ENCODE measurements around the gene FOXP4.

Gene FOXP4

DNA sequence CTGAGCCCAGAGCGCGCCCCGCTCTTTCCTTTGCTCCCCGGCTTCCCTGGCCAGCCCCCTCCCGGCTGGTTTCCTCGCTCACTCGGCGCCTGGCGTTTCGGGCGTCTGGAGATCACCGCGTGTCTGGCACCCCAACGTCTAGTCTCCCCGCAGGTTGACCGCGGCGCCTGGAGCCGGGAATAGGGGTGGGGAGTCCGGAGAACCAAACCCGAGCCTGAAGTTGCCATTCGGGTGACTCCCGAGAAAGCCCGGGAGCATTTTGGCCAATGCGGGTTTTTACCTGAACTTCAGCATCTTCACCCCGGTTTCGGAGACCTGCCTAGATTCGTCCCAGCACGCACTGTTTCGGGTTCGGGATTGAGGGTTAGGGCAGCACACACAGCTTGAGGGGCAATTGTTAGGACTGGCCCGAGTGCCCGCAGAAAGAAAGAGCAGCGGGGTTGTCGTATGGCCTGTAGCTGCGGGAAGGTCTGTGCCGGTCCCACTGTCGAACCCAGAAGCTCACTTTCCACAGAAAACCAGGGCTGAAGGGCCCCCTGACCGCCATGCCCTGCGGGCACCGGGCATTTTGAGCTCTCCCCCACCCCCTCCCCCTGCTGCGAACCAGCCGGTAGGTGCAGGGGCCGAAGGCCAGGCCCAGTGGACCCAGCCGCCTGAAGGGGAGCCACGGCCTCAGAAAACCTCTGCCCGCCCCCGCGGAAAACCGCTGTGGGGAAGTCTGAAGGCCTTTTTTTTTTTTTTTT, 2.1 kb downstream of the FOXP4 start:
- no peak for DNase-seq

DNA sequence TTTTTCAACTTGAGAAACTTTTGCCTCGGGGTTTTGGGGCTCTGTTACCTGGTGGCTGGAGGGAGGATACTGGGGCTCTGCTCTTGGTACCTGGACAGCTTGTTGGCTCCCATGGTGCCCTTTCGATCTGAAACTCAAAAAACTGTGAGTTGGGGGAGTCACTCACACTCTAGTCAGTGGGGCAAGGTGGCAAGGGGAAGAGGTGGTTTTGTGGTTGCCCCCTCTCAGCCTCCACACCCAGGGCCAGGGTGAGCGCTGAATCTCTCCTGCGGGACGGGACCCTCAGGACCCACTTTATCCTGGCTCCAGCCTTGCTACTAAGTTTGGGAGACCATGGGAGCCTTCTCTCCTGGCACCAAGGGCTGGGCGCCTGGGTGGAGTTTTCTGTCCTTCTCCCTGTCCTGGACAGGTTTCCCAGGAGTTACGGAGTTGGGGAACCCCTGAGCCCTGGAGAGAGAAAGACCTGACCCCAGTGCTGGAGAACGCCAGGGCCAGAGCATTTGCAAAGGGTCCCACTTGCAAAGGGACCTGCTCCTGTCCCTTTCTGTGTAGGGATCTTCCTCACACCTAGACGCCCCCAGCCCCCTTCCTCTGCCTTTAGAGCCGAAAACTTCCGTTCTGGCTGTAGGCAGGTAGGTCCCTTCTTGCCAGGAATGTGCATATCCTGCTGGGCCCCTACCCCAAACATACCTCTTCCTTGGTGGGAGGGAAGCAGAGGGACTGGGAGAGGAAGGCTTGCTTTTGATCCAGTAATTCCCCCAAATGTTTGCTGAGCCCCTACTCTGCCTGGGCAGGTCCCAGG, 2.9 kb downstream of the FOXP4 start:
- no peak for DNase-seq

- no peak for DNase-seq
Measured at GRCh38 chr6:41549673-41550072, 3.5 kb downstream of the FOXP4 start.

DNA sequence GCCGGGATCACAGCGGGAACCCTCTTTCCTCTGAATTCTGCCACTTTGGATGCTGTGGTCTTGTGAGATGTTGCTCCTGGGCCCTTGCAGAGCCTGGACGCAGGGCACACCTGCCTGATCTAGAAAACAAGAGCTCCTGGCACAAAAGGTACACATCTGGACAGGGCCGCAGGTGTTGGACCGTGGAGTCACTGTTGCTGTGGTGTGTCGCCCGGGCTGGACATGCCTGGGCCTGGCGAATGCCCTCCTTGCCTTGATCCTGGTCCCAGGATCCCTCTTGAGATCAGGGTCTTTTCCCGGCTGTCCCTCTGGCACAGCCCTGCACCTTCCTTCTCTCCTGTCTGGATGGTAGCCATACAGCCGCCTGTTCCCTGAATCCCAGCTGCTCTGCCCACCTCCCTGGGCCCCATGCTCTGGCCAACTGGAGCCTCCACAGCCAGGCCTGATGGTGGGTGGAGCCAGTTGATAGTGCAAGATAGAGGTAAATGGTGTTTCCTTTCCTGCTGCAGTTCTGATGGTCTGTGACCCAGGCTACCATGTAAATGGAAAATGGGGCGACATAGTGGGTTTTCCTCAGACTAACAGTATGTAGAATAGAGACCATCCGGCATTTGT, 5.0 kb downstream of the FOXP4 start:
- DNase-seq, result no peak

DNA sequence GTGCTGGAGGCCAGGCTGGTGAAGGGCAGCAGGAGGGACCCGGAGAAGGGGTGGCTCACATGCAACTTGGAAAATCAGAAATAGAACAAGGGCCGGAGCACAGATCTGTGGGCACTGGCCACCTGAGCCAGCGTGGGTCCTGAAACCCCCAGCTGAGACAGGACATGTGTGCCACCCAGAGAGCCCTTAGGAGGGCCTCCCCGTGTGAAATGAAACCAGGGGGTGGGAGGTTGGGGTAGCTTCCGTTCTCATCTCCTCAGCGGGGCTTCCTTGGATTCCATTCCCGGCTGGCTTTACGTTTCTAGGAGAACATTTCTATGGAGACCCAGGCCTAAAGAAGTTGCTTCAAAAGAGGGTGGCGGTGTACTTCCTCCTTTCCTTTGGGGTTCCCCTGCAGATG, 5.7 kb downstream of the FOXP4 start:
- DNase-seq, result no peak

- DNase-seq, result no peak
Measured at GRCh38 chr6:41552723-41553122, 6.5 kb downstream of the FOXP4 start.

GRCh38 chr6:41553405-41553999, 7.3 kb downstream of the FOXP4 start:
- DNase-seq, result no peak

GRCh38 chr6:41555326-41556300, 9.4 kb downstream of the FOXP4 start:
- no peak for DNase-seq

GRCh38 chr6:41557335-41557734, 11.2 kb downstream of the FOXP4 start:
- DNase-seq, result no peak

DNA sequence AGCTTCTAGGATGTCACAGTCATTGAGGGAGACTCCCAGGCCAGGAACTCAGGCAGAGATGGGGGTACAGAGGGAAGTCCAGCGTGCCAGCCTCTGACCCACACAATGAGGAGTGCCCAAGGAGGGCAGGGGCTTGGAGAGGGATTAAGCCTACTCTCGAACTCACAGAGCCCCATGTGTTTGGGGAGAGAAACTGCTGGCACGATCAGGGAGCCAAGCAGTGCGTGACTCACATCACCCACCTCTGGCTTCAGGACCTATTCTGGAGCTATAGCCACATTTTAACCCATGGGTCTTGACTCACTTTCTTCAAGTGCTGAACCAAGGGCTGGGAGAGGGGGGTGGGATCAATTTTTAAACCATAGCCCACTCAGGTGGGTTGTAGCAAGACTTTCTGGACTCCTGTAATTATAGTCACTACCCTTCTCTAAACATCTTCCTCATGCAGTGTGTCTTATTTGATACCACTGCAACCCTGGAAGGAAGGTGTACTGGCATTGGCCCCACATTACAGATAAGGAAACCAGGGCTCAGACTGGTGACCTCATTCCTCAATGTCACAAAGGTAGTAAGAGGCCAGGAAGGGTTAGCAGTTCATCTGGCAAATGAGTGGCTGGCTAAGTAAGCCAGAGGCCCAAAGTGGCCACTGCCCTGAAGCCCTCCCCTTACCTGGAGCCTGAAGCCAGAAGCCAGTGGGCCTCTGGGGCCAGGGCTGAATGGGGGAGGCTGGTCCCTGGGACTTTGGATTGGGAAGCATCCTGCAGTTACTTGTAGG, 12.0 kb downstream of the FOXP4 start:
- no peak for DNase-seq

DNA sequence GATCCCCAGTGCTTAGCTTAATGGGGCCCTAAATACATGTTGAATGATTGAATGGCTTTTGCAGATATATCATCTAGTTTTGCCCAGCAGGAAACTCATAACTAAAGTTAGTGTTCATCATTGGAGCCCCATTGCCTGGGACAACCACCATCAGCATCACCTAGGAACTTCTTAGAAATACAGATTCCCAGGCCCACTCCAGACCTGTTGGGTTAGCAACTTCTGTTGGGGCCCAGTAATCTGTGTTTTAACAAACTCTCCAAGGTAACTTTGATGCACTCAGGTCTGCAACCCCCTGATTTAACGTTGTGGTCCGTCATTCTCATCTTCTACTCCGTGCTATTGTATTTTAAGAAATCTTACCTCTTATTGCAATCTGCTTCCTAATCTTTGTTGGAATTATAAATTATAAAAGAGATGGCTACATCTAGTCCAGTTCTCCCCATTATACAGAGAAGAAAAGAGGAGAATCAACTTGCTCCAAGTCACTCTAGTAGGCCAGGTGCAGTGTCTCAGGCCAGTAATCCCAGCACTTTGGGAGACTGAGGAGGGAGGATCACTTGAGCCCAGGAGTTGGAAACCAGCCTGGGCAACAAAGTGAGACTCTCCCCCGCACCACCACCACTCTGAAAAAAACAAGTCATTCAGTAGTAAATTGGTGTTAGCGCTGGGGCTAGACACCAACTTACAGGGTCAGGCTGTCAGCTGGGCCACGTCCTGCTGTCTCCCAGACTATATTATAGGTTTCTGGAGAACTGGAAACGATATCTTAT, 13.7 kb downstream of the FOXP4 start:
- no peak for DNase-seq

DNA sequence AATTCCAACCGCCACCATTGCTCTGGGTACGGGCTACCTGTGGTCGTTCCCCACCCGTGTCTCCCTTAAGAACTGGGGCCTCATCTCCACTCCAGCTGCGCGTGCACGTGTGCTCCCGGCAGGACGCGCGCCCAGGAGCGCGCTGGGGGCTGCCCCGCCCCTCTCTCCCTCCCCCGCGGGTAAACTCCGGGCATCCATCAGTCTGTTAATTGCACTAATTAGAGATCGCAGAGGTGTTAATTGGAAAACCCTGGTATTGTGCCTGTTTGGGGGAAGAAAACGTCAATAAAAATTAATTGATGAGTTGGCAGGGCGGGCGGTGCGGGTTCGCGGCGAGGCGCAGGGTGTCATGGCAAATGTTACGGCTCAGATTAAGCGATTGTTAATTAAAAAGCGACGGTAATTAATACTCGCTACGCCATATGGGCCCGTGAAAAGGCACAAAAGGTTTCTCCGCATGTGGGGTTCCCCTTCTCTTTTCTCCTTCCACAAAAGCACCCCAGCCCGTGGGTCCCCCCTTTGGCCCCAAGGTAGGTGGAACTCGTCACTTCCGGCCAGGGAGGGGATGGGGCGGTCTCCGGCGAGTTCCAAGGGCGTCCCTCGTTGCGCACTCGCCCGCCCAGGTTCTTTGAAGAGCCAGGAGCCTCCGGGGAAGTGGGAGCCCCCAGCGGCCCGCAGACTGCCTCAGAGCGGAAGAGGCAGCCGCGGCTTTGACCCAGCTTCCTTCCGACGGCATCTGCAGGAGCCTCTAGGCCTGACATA, 14.4 kb downstream of the FOXP4 start:
- DNase-seq, result no peak

DNA sequence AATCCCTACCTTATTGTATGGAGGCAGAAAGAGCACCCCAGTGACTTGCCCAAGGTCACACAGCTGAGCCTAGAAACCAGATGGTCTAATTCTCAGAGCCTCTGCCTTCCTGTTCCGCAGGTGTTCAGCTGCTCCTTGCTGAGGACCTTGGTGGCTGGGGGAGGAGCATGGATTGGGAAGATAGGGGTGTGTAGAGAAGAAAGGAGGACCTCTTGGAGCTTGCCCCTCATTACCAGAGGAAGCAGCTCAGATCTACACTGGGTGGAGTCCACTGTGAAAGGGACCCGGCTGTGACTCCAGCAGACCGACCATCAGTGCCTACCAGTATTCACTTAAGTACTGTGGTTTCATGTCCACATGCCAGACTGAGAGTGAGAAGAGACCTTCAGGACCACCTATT, 15.2 kb downstream of the FOXP4 start:
- DNase-seq, result no peak

DNA sequence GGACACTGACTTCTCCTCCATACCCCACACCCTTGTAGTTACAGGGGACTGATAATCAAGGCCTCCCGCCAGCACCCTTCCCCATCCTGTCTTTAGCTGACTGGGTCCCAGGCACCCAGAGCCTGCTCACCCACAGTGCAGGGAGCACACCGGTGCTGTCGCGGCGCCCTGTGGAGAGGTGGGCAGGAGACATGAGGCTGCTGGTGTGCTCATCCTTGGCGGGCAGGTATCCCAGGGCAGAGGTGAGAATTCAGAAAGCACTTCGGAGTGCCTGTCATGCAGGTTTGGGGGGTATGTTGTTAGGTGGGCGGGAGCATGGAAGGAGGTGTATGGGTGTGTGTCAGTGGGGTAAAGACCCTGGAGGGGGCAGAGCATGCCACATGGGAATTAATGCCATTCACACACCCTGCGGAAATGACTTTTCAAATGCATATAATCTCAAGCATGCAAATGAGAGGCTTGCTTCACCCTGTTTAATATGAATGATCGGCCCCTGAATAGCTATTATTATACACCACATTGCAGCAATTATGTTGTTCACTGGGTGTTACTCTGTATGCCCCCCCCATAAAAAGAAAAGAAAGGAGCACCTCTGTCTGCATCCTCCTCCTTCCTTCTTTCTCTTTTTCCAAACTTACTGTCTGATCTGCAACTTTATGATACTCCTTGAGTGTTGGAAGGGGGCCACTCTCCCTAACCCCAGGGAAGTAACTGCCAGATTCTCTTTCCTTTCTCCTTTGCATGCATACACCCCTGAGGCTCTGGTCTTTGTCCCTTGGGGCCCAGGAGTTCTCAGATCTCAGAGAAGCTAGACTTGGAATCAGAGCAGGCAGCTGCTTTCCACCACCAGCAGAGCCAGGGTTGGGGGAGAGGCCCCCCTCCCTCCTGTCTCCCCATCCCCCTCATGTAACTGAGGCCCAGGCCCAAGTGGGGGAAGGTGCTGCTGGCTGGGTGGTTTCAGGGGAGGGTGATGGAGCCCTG, 16.0 kb downstream of the FOXP4 start:
- DNase-seq, result no peak

GRCh38 chr6:41563060-41563776, 17.0 kb downstream of the FOXP4 start:
- no peak for DNase-seq

DNA sequence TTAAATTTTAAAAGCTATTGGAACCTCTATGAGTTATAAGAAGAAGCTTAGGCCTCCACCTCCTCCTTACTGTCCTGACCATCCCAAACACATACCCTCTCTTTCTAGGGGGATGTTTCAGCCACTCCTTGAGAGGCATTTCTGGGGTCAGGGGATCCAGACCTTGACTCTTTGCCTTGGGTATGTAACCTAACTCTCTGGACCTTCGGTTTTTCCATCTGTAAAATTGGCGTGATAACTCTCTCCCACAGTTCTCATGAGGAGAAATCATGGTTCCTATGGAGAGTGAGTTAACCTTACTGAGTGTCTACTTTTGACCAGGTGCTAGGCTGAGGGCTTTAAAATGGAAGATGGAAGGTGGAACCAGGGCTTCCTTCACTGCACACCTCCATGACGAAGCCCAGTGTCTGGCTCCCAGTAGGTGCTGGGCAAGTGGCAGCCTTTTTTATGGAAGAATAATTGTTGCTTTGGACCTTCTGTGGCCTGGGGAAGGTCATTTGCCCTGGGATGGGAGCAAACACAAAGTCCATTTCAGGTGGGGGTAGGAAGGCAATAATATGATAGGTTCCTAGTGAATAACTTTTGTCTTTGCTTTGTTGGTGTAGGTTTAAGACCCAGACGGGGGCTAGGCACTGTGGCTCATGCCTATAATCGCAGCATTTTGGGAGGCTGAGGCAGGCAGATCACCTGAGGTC, 18.4 kb downstream of the FOXP4 start:
- DNase-seq, result no peak

DNA sequence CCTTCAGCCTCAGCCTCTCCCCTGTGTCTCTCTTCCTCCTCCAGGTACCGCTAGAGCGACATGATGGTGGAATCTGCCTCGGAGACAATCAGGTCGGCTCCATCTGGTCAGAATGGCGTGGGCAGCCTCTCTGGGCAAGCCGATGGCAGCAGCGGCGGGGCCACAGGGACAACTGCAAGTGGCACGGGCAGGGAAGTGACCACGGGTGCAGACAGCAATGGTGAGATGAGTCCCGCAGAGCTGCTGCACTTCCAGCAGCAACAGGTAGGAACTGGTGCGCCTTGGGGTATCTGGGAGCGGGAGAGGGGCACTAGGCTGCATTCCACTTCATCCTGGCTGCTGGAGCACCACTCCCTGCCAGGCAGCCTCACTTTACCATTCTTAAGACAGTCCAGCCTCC, 19.5 kb downstream of the FOXP4 start:
- DNase-seq, result no peak

Data from hippocampal formation (tissue), 2 donors.